SH-SY5Y (cell line): Measurements from ENCODE around the gene ABRACL.

Experiments used
- GATA2 ChIP-seq: IDR thresholded peaks from 2 replicates; pipeline ENCODE4 v1.6.1; 2011; ENCODE audit warnings: mild to moderate bottlenecking, low read depth, low read length
- GATA3 ChIP-seq: IDR thresholded peaks from 2 replicates; pipeline ENCODE4 v1.6.1; 2011; ENCODE audit warnings: low read depth, mild to moderate bottlenecking, low read length, moderate library complexity

DNA sequence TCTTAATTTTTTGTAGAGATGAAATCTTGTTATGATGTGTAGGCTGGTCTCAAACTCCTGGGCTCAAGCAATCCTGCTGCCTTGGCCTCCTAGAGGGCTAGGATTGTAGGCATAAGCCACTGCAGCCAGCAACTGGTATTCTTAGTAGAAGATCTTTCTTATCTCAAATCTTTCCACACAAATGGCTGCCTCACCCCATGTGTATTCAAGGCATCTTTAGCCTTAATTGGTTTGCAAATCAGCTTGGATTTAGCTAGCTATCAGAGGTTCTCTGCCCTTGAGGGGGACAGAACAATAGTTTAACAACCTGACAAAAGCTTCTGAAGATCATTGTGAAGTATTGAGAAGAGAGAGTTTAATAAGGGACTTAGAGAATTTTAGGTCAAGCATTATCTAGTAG is 17.9 kb upstream of the ABRACL start:
- TF ChIP-seq GATA2 (no peak), GATA3 (no peak)
